PC-9 (cell line): Measurements from ENCODE around the gene PAF1. TPM values are rescaled to one million over a fixed set of nuclear protein-coding genes. Genes with fewer than 3 reads are reported as not detected.
A peak's percentile ranks its signal among the peaks of the same experiment; 100 is the strongest.

Source experiments
- BruUV-seq: library from RNA; stranded (reverse); fragments of 400-500 nt; replicated peaks from 2 replicates; lab custom pipeline; 2021; lab: Mats Ljungman, UMichigan
- CTCF ChIA-PET: fragments of 300-600 bp; sonication (Branson Sonifier 250); formaldehyde crosslinking; loops from one replicate; lab custom pipeline; 2022; ENCODE audit warnings: antibody characterized with exemption; lab: Charles Lee
- POLR2A ChIA-PET: fragments of 300-600 bp; sonication (Branson Sonifier 250); formaldehyde crosslinking; loops from one replicate; lab custom pipeline; 2022; ENCODE audit warnings: antibody characterized with exemption; ENCODE audit not compliant: unreplicated experiment; lab: Charles Lee
- DNase-seq, 2 experiments: peaks; one replicate each; pipeline versions ENCODE4 v3.0.0 to v3.0.0-alpha.2; 2015 to 2022; ENCODE audit warnings: mixed read lengths in 1 of 2
- H2AFZ ChIP-seq: fragments of 200-600 bp; sonication (generic); 2 replicates; pipeline ENCODE4 v1.8.1; 2017; ENCODE audit warnings: antibody characterized with exemption
- H3F3A ChIP-seq: fragments of 200-600 bp; sonication (generic); 2 replicates; pipeline ENCODE4 v1.8.1; 2017; ENCODE audit warnings: antibody characterized with exemption, mild to moderate bottlenecking, low read depth; ENCODE audit not compliant: insufficient read depth
- H3K27ac ChIP-seq: fragments of 200-600 bp; sonication (generic); 2 replicates; pipeline ENCODE4 v1.6.1; 2016; ENCODE audit warnings: mixed run types
- H3K27me3 ChIP-seq: fragments of 200-600 bp; sonication (generic); 2 replicates; pipeline ENCODE4 v1.6.1; 2016; ENCODE audit warnings: low read depth, mixed run types; ENCODE audit not compliant: insufficient read depth
- H3K36me3 ChIP-seq: fragments of 200-600 bp; sonication (generic); 2 replicates; pipeline ENCODE4 v1.6.1; 2016; ENCODE audit warnings: low read depth, mixed run types
- H3K4me1 ChIP-seq: fragments of 200-600 bp; sonication (generic); replicated peaks from 2 replicates; pipeline ENCODE4 v1.6.1; 2016; ENCODE audit warnings: mixed run types; ENCODE audit not compliant: insufficient read depth
- H3K4me2 ChIP-seq: fragments of 200-600 bp; sonication (generic); 2 replicates; pipeline ENCODE4 v1.6.1; 2017; ENCODE audit warnings: mixed run types
- H3K4me3 ChIP-seq: fragments of 200-600 bp; sonication (generic); 2 replicates; pipeline ENCODE4 v1.6.1; 2016; ENCODE audit warnings: mixed run types
- H3K79me2 ChIP-seq: fragments of 200-600 bp; sonication (generic); 2 replicates; pipeline ENCODE4 v1.6.1; 2017; ENCODE audit warnings: low read depth, mixed run types
- H3K9me2 ChIP-seq: fragments of 200-600 bp; sonication (generic); 2 replicates; pipeline ENCODE4 v1.8.1; 2017; ENCODE audit warnings: mild to moderate bottlenecking; ENCODE audit not compliant: insufficient read depth
- H3K9me3 ChIP-seq: fragments of 200-600 bp; sonication (generic); 2 replicates; pipeline ENCODE4 v1.8.1; 2016; ENCODE audit warnings: low read depth; ENCODE audit not compliant: insufficient read depth
- H4K20me1 ChIP-seq: fragments of 200-600 bp; sonication (generic); 2 replicates; pipeline ENCODE4 v1.8.1; 2017; ENCODE audit not compliant: insufficient read depth
- EZH2 ChIP-seq: fragments of 200-600 bp; sonication (generic); IDR thresholded peaks from 2 replicates; pipeline ENCODE4 v1.8.0; 2017; ENCODE audit warnings: antibody characterized with exemption, low read depth
- intact Hi-C: fragments of 100-400 bp; cut with micrococcal nuclease; formaldehyde crosslinking; loops from one replicate; pipeline ENCODE4 v1.10.0; 2022; ENCODE audit not compliant: unreplicated experiment
- total RNA-seq: library from RNA; stranded (reverse); gene quantifications from 2 replicates; pipeline ENCODE4 v1.2.3, GENCODE V29; 2021
- TF ChIP-seq, protein P1 (sequence below): fragments of 200-600 bp; sonication (generic); conservative IDR thresholded peaks from 2 replicates; pipeline ENCODE4 v1.6.1; 2017; ENCODE audit warnings: mixed run types, antibody characterized with exemption, mild to moderate bottlenecking, moderate library complexity

PAF1 gene
- total RNA-seq, 1 experiment from 2014 or later = 61.1 TPM

DNA sequence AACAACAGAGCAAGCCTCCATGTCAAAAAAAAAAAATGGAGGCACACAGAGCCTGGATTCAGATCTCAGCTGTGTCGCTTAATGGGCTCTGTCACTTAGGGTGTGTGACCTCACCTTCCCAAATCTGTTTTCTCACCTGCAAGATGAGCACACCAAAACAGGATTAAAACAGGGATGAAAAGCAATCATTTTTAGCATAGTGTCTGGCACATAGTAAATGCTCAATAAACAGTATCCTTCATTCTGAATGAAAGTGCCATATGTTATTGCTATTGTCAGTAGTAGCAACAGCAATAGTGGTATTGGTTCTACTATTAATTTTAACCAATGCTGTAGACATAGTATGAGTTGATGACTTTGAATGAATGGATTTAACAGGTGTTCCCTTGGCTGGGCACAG is 25.4 kb downstream of the PAF1 start:
- intact Hi-C loops = no loop called here
- H3K36me3 ChIP-seq = peaks cover 16% of the 10 kb centered on the region

DNA sequence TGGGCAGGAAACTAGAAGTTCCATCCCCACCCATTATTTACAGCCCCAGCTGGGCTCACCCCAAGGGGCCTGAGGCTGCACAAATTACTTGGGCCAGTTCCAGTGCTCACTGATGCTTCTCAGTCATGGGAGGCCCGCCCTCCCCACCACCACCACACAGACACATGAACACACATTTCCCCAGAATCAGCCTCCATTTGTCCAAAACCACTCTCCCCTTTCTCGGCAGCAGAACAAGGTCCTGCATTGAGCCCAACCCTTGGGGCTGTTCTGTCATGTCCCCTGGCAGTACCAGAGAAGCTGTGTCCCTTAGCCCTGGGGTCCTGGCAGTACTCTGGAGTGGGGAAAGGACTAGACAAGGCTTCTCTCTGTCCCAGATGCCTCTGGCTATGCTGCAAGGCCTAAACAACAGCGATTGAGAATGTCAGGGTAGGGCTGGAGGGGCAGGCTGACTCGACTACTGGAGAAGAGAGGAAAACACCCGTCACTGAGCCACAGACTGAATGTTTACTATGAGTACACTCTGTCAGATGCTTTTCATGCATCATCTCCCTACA is 26.9 kb downstream of the PAF1 start:
- Histone ChIP-seq H3K27me3 (no peaks in the 10 kb centered on the region), H3K9me3 (no peaks in the 10 kb centered on the region), H4K20me1 (no peaks in the 10 kb centered on the region), H3K27ac (0 out of 2 replicates have a peak overlapping the region, but pooled peaks have one; percentile 65), H2AFZ (no peak overlapping the region), H3K36me3 (peaks cover 15% of the 10 kb centered on the region; the same call in 1 of the 2 replicates), H3K4me2 (no peak overlapping the region), H3K79me2 (no peaks in the 10 kb centered on the region), H3K4me3 (no peak overlapping the region), H3K4me1 (peaks cover 20% of the 10 kb centered on the region), H3F3A (peaks cover 26% of the 10 kb centered on the region), H3K9me2 (no peaks in the 10 kb centered on the region)
- DNase-seq = no peak
- CTCF ChIA-PET = interaction anchor here (0.6 kb wide), 1 partner anchor 69 kb away, joined by 3 read pairs; no protein-coding TSS in a partner anchor
- TF ChIP-seq, protein P1, sequence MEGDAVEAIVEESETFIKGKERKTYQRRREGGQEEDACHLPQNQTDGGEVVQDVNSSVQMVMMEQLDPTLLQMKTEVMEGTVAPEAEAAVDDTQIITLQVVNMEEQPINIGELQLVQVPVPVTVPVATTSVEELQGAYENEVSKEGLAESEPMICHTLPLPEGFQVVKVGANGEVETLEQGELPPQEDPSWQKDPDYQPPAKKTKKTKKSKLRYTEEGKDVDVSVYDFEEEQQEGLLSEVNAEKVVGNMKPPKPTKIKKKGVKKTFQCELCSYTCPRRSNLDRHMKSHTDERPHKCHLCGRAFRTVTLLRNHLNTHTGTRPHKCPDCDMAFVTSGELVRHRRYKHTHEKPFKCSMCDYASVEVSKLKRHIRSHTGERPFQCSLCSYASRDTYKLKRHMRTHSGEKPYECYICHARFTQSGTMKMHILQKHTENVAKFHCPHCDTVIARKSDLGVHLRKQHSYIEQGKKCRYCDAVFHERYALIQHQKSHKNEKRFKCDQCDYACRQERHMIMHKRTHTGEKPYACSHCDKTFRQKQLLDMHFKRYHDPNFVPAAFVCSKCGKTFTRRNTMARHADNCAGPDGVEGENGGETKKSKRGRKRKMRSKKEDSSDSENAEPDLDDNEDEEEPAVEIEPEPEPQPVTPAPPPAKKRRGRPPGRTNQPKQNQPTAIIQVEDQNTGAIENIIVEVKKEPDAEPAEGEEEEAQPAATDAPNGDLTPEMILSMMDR = no peak
- no peak for TF ChIP-seq EZH2
- intact Hi-C loops = no loop called here
- POLR2A ChIA-PET = no interaction called here
- no TSS peak for BruUV-seq

More for the DNA sequence above, 25.4 kb downstream of the PAF1 start:
- ChIA-PET POLR2A (no interaction called here), CTCF (no interaction called here)
- Histone ChIP-seq H3K4me3 (no peak overlapping the region), H3K27ac (no peak overlapping the region), H3K4me1 (peaks cover 20% of the 10 kb centered on the region), H2AFZ (no peak overlapping the region), H3K79me2 (no peaks in the 10 kb centered on the region), H4K20me1 (peaks cover 3% of the 10 kb centered on the region; the same call in 1 of the 2 replicates), H3F3A (peaks cover 28% of the 10 kb centered on the region), H3K9me2 (no peaks in the 10 kb centered on the region), H3K9me3 (no peaks in the 10 kb centered on the region), H3K27me3 (no peaks in the 10 kb centered on the region), H3K4me2 (no peak overlapping the region)
- no peak for DNase-seq
- TF ChIP-seq EZH2 = no peak
- TF ChIP-seq, protein P1 = no peak
- no TSS peak for BruUV-seq

DNA sequence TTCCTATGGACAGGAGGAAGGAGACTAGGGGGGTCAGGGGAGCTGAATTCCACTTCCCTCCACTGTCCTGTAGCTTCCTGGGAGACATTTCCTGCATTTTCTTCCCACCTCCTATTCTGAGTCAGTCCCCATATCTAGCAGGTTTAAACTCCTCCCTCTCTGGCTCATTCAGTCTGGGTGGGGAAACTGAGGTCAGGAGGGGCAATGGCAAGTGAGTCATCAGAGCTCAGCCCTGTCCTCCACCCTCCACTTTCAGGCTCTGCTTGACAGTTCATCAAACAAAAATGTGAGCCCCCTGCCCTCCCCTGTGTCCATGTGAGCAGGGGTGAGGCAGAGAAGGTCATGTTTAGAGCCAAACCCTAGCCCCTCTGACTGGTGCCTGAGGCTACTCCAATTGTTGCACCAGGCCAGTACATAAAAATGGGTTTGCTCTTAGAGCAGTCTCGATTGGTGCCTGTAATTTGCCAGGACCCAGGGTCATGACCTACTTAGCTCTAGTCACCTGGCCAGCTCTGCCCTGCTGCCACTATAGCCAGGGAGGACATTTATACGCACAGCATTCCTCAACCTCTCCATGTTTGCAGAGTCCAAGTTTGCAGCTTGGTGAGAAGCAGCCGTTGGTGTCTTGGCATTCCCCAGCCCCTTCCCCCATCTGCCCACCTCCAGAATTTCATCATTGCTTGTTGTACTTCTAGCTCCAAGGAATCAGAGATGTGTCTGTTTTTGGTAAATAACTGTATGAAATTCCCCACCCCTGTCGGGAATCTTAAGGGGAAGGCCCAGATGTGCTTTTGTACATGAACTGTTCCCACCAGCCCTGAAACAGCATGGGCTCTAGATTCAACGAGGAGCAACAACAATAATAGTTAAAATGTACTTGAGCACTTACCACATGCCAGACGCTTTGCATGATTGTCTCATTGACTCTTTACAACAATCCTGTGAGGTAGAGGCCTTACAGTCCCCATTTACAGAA is 27.9 kb downstream of the PAF1 start:
- peak; percentile 45 to 47 for DNase-seq

More for the DNA sequence above, 27.9 kb downstream of the PAF1 start:
- H3K79me2 ChIP-seq = no peaks in the 10 kb centered on the region
- H3K9me3 ChIP-seq = no peaks in the 10 kb centered on the region
- H3K4me3 ChIP-seq = no peak overlapping the region
- peak overlapping the region; percentile 35 for H3K4me2 ChIP-seq
- no peaks in the 10 kb centered on the region; the same call in 1 of the 2 replicates for H4K20me1 ChIP-seq
- peaks cover 26% of the 10 kb centered on the region for H3F3A ChIP-seq
- no TSS peak for BruUV-seq
- H3K4me1 ChIP-seq = peaks cover 20% of the 10 kb centered on the region
- no peaks in the 10 kb centered on the region for H3K27me3 ChIP-seq
- H3K27ac ChIP-seq = peak overlapping the region; percentile 65
- H3K9me2 ChIP-seq = no peaks in the 10 kb centered on the region
- H3K36me3 ChIP-seq = peaks cover 15% of the 10 kb centered on the region; the same call in 1 of the 2 replicates
- intact Hi-C loops = no loop called here
- no peak overlapping the region for H2AFZ ChIP-seq
- POLR2A ChIA-PET = interaction anchor here (1.3 kb wide), 1 partner anchor 41 kb away, joined by 14 read pairs; no protein-coding TSS in a partner anchor
- TF ChIP-seq EZH2 = no peak
- TF ChIP-seq, protein P1 = no peak
- CTCF ChIA-PET = interaction anchor here (0.6 to 0.9 kb wide), 2 partner anchors 9 to 10 kb away, joined by 3 to 4 read pairs; no protein-coding TSS in a partner anchor
